IMR-90 (cell line): ENCODE measurements around the gene NDC80. TPM values are rescaled to one million over a fixed set of nuclear protein-coding genes. Genes with fewer than 3 reads are reported as not detected.
A peak's percentile ranks its signal among the peaks of the same experiment; 100 is the strongest.

Experiments used
- ATAC-seq: fragments of 200-7000 bp; cut with Tn5 transposase; 2 replicates; pipeline ENCODE4 v1.9.1; 2020; ENCODE audit warnings: low read depth, mild to moderate bottlenecking, moderate library complexity
- BruUV-seq: library from RNA; stranded (reverse); fragments of 400-500 nt; replicated peaks from 2 replicates; lab custom pipeline; 2021; lab: Mats Ljungman, UMichigan
- CTCF ChIA-PET: fragments of 300-600 bp; formaldehyde crosslinking; extraction: SDS; loops from one replicate; lab custom pipeline; 2021; ENCODE audit warnings: antibody characterized with exemption; lab: Yijun Ruan, JAX
- POLR2A ChIA-PET: fragments of 300-600 bp; sonication (Branson Sonifier 250); formaldehyde crosslinking; loops from one replicate; lab custom pipeline; 2022; ENCODE audit warnings: antibody characterized with exemption; ENCODE audit not compliant: unreplicated experiment; lab: Charles Lee
- DNase-seq: peaks from one replicate; pipeline ENCODE4 v3.0.0; 2013
- H2AFZ ChIP-seq: replicated peaks from 2 replicates; pipeline ENCODE3; 2013; ENCODE audit warnings: low read length, mild to moderate bottlenecking; ENCODE audit not compliant: poor library complexity
- H2AK5ac ChIP-seq: 2 replicates; pipeline ENCODE4 v1.6.1; 2013; ENCODE audit warnings: low read depth, low read length, inconsistent platforms
- H2AK9ac ChIP-seq: replicated peaks from 2 replicates; pipeline ENCODE3; 2013; ENCODE audit warnings: mild to moderate bottlenecking, low read depth, low read length, moderate library complexity; ENCODE audit not compliant: poor library complexity
- H2BK120ac ChIP-seq: 2 replicates; pipeline ENCODE4 v1.6.1; 2013; ENCODE audit warnings: low read depth, low read length, inconsistent platforms
- H2BK15ac ChIP-seq: 3 replicates; pipeline ENCODE4 v1.6.1; 2013; ENCODE audit warnings: low read depth, low read length, inconsistent platforms
- H2BK20ac ChIP-seq: 2 replicates; pipeline ENCODE4 v1.6.1; 2013; ENCODE audit warnings: low read depth, mild to moderate bottlenecking, inconsistent platforms, low read length, moderate library complexity
- H2BK5ac ChIP-seq: 2 replicates; pipeline ENCODE4 v1.6.1; 2013; ENCODE audit warnings: mild to moderate bottlenecking, low read depth, low read length, inconsistent platforms; ENCODE audit not compliant: poor library complexity, severe bottlenecking
- H3K14ac ChIP-seq: replicated peaks from 2 replicates; pipeline ENCODE4 v1.6.1; 2013; ENCODE audit warnings: low read depth, low read length, inconsistent platforms
- H3K18ac ChIP-seq: 2 replicates; pipeline ENCODE4 v1.6.1; 2013; ENCODE audit warnings: low read depth, low read length, control low read depth
- H3K23ac ChIP-seq: 2 replicates; pipeline ENCODE4 v1.6.1; 2013; ENCODE audit warnings: low read depth, low read length, inconsistent platforms
- H3K27ac ChIP-seq: 2 replicates; pipeline ENCODE4 v1.5.1; 2013; ENCODE audit warnings: mild to moderate bottlenecking, control low read depth, low read length; ENCODE audit not compliant: insufficient read depth
- H3K27me3 ChIP-seq: 2 replicates; pipeline ENCODE4 v1.6.1; 2013; ENCODE audit warnings: low read length; ENCODE audit not compliant: control insufficient read depth, insufficient read depth
- H3K36me3 ChIP-seq: 2 replicates; pipeline ENCODE4 v1.6.1; 2013; ENCODE audit warnings: low read length, mixed read lengths; ENCODE audit not compliant: control insufficient read depth, insufficient read depth
- H3K4ac ChIP-seq: 2 replicates; pipeline ENCODE4 v1.6.1; 2013; ENCODE audit warnings: low read depth, low read length, inconsistent platforms
- H3K4me1 ChIP-seq: 2 replicates; pipeline ENCODE4 v1.6.1; 2013; ENCODE audit warnings: low read length, mixed read lengths; ENCODE audit not compliant: control insufficient read depth, insufficient read depth
- H3K4me2 ChIP-seq: 2 replicates; pipeline ENCODE4 v1.6.1; 2013; ENCODE audit warnings: low read depth, mild to moderate bottlenecking, control low read depth, low read length, moderate library complexity
- H3K4me3 ChIP-seq: 2 replicates; pipeline ENCODE4 v1.5.1; 2013; ENCODE audit warnings: low read depth, mild to moderate bottlenecking, control low read depth, low read length, moderate library complexity; ENCODE audit not compliant: insufficient read depth
- H3K56ac ChIP-seq: 2 replicates; pipeline ENCODE4 v1.6.1; 2013; ENCODE audit warnings: low read length, inconsistent platforms; ENCODE audit not compliant: insufficient read depth; ENCODE audit errors: extremely low read depth
- H3K79me1 ChIP-seq, 2 experiments: 2 replicates each; pipeline ENCODE4 v1.6.1; 2013; ENCODE audit warnings: low read length in 2 of 2, inconsistent platforms in 1 of 2, low read depth in 1 of 2
- H3K9ac ChIP-seq: 2 replicates; pipeline ENCODE4 v1.6.1; 2013; ENCODE audit warnings: low read depth, low read length, control low read depth
- H3K9me1 ChIP-seq: 2 replicates; pipeline ENCODE4 v1.6.1; 2013; ENCODE audit warnings: low read length, inconsistent platforms; ENCODE audit not compliant: insufficient read depth
- H3K9me3 ChIP-seq: 2 replicates; pipeline ENCODE4 v1.6.1; 2013; ENCODE audit warnings: low read length; ENCODE audit not compliant: control insufficient read depth, insufficient read depth
- H4K20me1 ChIP-seq: 2 replicates; pipeline ENCODE4 v1.6.1; 2013; ENCODE audit warnings: low read length, inconsistent platforms; ENCODE audit not compliant: insufficient read depth
- H4K5ac ChIP-seq: 2 replicates; pipeline ENCODE4 v1.6.1; 2013; ENCODE audit warnings: mild to moderate bottlenecking, low read depth, low read length, control low read depth
- H4K8ac ChIP-seq, 2 experiments: 2 replicates each; pipeline ENCODE4 v1.6.1; 2013; ENCODE audit warnings: low read depth in 2 of 2, low read length in 2 of 2, control low read depth in 1 of 2, inconsistent platforms in 1 of 2
- H4K91ac ChIP-seq: 2 replicates; pipeline ENCODE4 v1.6.1; 2013; ENCODE audit warnings: low read depth, low read length, inconsistent platforms; ENCODE audit not compliant: insufficient read depth
- BHLHE40 ChIP-seq: fragments of 150-350 bp; IDR thresholded peaks from 2 replicates; pipeline ENCODE4 v1.6.1; 2016; ENCODE audit warnings: mild to moderate bottlenecking, low read depth, low read length
- CEBPB ChIP-seq: IDR thresholded peaks from 2 replicates; pipeline ENCODE4 v1.6.1; 2012; ENCODE audit warnings: low read depth, low read length, improper control_type of control experiment
- MAFK ChIP-seq: IDR thresholded peaks from 2 replicates; pipeline ENCODE4 v1.6.1; 2012; ENCODE audit warnings: low read depth, low read length, improper control_type of control experiment
- MXI1 ChIP-seq: IDR thresholded peaks from 2 replicates; pipeline ENCODE4 v1.6.1; 2012; ENCODE audit warnings: low read depth, mild to moderate bottlenecking, low read length, moderate library complexity, borderline replicate concordance
- WGBS, 2 experiments: methylation state at CpG; one replicate each; pipeline versions ENCODE4 v1.1.5 to v1.1.7; 2013; ENCODE audit warnings: missing lambda C conversion rate in 2 of 2; ENCODE audit not compliant: insufficient read length in 1 of 2; ENCODE audit errors: extremely low coverage in 2 of 2; 5-methylcytosine and 5-hydroxymethylcytosine counted together
- dilution Hi-C: fragments of 300-500 bp; cut with HindIII; formaldehyde crosslinking; loops from one replicate; pipeline ENCODE4 v1.14.3; 2018; ENCODE audit warnings: low sequenced_read_pairs; ENCODE audit not compliant: unreplicated experiment
- in situ Hi-C: fragments of 300-500 bp; cut with MboI; formaldehyde crosslinking; loops from 3 replicates; pipeline ENCODE4 v1.14.3; 2019; ENCODE audit warnings: low sequenced_read_pairs, inconsistent platforms, mixed read lengths
- intact Hi-C: fragments of 100-400 bp; cut with micrococcal nuclease; formaldehyde crosslinking; loops from 2 replicates; pipeline ENCODE4 v1.10.0; 2022
- polyA plus RNA-seq, 3 experiments: library from polyadenylated mRNA; depleted of rRNA; stranded (reverse); fragments of >200 nt; gene quantifications; 2 replicates each; pipeline ENCODE4 v1.2.3, GENCODE V29; 2012; ENCODE audit warnings: low replicate concordance in 1 of 3
- total RNA-seq: library from RNA; depleted of rRNA; stranded (reverse); fragments of >200 nt; gene quantifications from 2 replicates; pipeline ENCODE4 v1.2.3, GENCODE V29; 2012
- TF ChIP-seq, protein P1 (sequence below): conservative IDR thresholded peaks from 2 replicates; pipeline ENCODE4 v1.5.1; 2012; ENCODE audit warnings: mild to moderate bottlenecking, low read depth, low read length, improper control_type of control experiment
- TF ChIP-seq, protein P2 (sequence below): fragments of 150-350 bp; IDR thresholded peaks from 2 replicates; pipeline ENCODE4 v1.6.1; 2017; ENCODE audit warnings: mild to moderate bottlenecking, antibody characterized with exemption, low read length, low read depth
- TF ChIP-seq, protein P3 (sequence below): fragments of 150-350 bp; IDR thresholded peaks from 2 replicates; pipeline ENCODE4 v1.6.1; 2016; ENCODE audit warnings: low read depth, mild to moderate bottlenecking, low read length, moderate library complexity, borderline replicate concordance

NDC80 gene
- total and polyA plus RNA-seq, 2 of the 4 experiments (the other 2 are of a cell fraction), result 11.8 to 15.5 TPM

DNA sequence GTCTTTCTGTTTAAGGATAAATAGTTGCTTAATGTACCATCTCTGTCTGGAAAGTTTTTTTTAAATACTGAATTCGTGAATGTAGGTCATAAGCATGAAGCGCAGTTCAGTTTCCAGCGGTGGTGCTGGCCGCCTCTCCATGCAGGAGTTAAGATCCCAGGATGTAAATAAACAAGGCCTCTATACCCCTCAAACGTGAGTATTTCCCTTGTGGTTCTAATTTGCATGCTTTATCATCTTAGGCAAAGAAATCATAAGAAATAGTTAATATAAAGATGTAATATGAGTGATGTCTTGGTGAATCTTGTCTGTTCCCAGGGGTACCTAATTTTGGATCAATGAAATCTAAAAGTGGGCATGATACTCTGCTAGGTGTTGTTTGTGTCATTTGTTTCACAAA lies 1.5 kb downstream of the NDC80 start:
- POLR2A ChIA-PET, result no interaction called here
- peak overlapping the region; percentile 99 for H3K4me2 ChIP-seq

More for the DNA sequence above, 1.5 kb downstream of the NDC80 start:
- CTCF ChIA-PET, result no interaction called here
- Histone ChIP-seq H3K56ac (no peak overlapping the region; the same call in 1 of the 2 replicates), H2BK15ac (no peak overlapping the region), H3K9me3 (no peaks in the 10 kb centered on the region), H3K14ac (no peak overlapping the region), H2BK5ac (no peak overlapping the region), H2BK20ac (no peak overlapping the region), H2BK120ac (no peak overlapping the region), H2AK5ac (no peak overlapping the region; the same call in 1 of the 2 replicates), H3K23ac (peak overlapping the region; percentile 58; the same call in 1 of the 2 replicates), H3K9me1 (0 out of 2 replicates have a peak, but pooled peaks cover 9% of the 10 kb centered on the region), H3K4me1 (peaks cover 5% of the 10 kb centered on the region), H3K27me3 (no peaks in the 10 kb centered on the region), H3K79me1 (peaks cover 40 to 51% of the 10 kb centered on the region in 2 experiments), H4K91ac (no peak overlapping the region), H3K18ac (no peak overlapping the region), H4K5ac (no peak overlapping the region), H4K20me1 (no peaks in the 10 kb centered on the region), H3K9ac (peak overlapping the region; percentile 47; the same call in 1 of the 2 replicates), H3K36me3 (no peaks in the 10 kb centered on the region), H2AK9ac (no peak overlapping the region), H3K4ac (no peak overlapping the region), H3K4me3 (peak overlapping the region; percentile 66), H3K27ac (no peak overlapping the region), H2AFZ (no peak overlapping the region), H4K8ac (no peak overlapping the region; a peak in 1 of 4 replicates)
- TF ChIP-seq, protein P1, sequence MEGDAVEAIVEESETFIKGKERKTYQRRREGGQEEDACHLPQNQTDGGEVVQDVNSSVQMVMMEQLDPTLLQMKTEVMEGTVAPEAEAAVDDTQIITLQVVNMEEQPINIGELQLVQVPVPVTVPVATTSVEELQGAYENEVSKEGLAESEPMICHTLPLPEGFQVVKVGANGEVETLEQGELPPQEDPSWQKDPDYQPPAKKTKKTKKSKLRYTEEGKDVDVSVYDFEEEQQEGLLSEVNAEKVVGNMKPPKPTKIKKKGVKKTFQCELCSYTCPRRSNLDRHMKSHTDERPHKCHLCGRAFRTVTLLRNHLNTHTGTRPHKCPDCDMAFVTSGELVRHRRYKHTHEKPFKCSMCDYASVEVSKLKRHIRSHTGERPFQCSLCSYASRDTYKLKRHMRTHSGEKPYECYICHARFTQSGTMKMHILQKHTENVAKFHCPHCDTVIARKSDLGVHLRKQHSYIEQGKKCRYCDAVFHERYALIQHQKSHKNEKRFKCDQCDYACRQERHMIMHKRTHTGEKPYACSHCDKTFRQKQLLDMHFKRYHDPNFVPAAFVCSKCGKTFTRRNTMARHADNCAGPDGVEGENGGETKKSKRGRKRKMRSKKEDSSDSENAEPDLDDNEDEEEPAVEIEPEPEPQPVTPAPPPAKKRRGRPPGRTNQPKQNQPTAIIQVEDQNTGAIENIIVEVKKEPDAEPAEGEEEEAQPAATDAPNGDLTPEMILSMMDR, result no peak
- TF ChIP-seq MAFK, result no peak
- no peak for TF ChIP-seq MXI1
- TF ChIP-seq BHLHE40, result no peak
- TF ChIP-seq, protein P2, sequence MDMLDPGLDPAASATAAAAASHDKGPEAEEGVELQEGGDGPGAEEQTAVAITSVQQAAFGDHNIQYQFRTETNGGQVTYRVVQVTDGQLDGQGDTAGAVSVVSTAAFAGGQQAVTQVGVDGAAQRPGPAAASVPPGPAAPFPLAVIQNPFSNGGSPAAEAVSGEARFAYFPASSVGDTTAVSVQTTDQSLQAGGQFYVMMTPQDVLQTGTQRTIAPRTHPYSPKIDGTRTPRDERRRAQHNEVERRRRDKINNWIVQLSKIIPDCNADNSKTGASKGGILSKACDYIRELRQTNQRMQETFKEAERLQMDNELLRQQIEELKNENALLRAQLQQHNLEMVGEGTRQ, result no peak
- TF ChIP-seq, protein P3, sequence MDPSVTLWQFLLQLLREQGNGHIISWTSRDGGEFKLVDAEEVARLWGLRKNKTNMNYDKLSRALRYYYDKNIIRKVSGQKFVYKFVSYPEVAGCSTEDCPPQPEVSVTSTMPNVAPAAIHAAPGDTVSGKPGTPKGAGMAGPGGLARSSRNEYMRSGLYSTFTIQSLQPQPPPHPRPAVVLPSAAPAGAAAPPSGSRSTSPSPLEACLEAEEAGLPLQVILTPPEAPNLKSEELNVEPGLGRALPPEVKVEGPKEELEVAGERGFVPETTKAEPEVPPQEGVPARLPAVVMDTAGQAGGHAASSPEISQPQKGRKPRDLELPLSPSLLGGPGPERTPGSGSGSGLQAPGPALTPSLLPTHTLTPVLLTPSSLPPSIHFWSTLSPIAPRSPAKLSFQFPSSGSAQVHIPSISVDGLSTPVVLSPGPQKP, result no peak
- no peak for TF ChIP-seq CEBPB
- intact Hi-C loops (loop anchor here (2.0 kb wide), 1 partner anchor 82 kb away; the partner anchor contains the start of gene SMCHD1), dilution Hi-C loops (no loop called here), in situ Hi-C loops (loop anchor here (25.0 kb wide), 1 partner anchor 1711 kb away; no protein-coding TSS in a partner anchor)
- no CpG with 5 or more reads among the region's 5 CpGs for WGBS, 2 experiments
- no peak for DNase-seq
- no peak for ATAC-seq
- no TSS peak for BruUV-seq
